ENCODE data around the gene PDE4D. TPM values are rescaled to one million over a fixed set of nuclear protein-coding genes. Genes with fewer than 3 reads are reported as not detected.

Gene PDE4D
- total and polyA plus RNA-seq, 12 donors, result 1.2 to 18.9 (median 2.1) TPM

DNA sequence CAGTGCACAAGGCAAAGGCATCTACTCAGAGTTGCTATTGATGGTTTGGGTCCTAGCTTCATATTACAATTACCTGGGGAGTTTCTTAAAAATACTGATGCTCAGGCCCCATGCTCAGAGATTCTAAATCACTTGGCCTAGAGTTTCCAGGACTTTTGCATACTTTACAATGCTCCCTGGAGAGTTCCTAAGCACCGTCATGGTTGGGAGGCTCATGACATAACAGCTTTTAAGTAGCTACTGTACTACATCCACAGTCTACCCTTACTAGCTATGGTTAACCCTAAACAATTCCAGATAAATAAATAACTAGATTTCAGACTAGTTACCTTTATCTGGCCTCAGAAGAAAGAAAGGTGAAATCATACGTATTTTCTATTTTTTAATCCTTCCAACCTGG is 414.4 kb downstream of the PDE4D start:
- no peaks in the 10 kb centered on the region for H3K27me3 ChIP-seq
- H3K4me3 ChIP-seq, result no peak overlapping the region
- intact Hi-C loops (cut with DNase I), result no loop called here
- H3K9me3 ChIP-seq (replicated peaks in 1 of 3), result no peaks in the 10 kb centered on the region
- no peak for DNase-seq
- H3K27ac ChIP-seq, result no peak overlapping the region
- H3K4me1 ChIP-seq (replicated peaks in 1 of 2), result no peaks in the 10 kb centered on the region
- WGBS, 4 donors, result 33 to 55% (median 43%) methylated on average over 2 of the region's 2 CpGs
- TF ChIP-seq CTCF (IDR thresholded peaks at IDR 0.05) (no peak), POLR2A (IDR thresholded peaks at IDR 0.05) (no peak)
- no peaks in the 10 kb centered on the region for H3K36me3 ChIP-seq (replicated peaks in 1 of 2)

GRCh38 chr5:59474324-59474723 is 419.2 kb downstream of the PDE4D start:
- no peak for DNase-seq
- no peaks in the 10 kb centered on the region for H3K27me3 ChIP-seq
- 58 to 66% (median 63%) methylated on average over 1 of the region's 1 CpG for WGBS, 4 donors
- H3K4me3 ChIP-seq, result no peak overlapping the region
- H3K36me3 ChIP-seq (replicated peaks in 1 of 2), result no peaks in the 10 kb centered on the region
- H3K27ac ChIP-seq, result no peak overlapping the region
- TF ChIP-seq POLR2A (IDR thresholded peaks at IDR 0.05), result no peak
- no peak for TF ChIP-seq CTCF (IDR thresholded peaks at IDR 0.05)
- no peaks in the 10 kb centered on the region for H3K4me1 ChIP-seq (replicated peaks in 1 of 2)
- intact Hi-C loops (cut with DNase I), result no loop called here
- H3K9me3 ChIP-seq (replicated peaks in 1 of 3), result no peaks in the 10 kb centered on the region

DNA sequence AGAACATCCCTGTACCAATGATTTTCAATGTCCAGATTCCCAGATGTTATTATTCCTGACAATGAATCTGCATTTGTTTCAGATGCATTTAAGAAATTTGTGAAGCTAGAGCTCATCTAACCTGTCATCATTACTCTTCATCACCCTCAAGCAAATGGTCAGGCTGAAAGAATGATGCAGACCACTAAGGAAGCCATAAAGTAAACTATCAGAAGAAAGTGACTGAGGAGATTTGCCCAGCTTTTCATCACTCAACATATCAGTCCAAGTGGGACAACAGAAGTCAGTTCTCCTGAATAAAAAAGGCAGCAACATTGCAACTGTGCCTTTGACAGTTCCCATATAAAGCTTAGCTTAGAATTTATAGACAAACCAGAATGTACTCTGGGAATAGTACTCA is 419.9 kb downstream of the PDE4D start:
- Histone ChIP-seq H3K4me3 (no peak overlapping the region), H3K27me3 (no peaks in the 10 kb centered on the region)
- intact Hi-C loops (cut with DNase I), result no loop called here

GRCh38 chr5:59471463-59471862 is 422.1 kb downstream of the PDE4D start:
- H3K4me3 ChIP-seq, result no peak overlapping the region
- intact Hi-C loops (cut with DNase I), result no loop called here
- no peaks in the 10 kb centered on the region for H3K9me3 ChIP-seq (replicated peaks in 1 of 3)
- H3K4me1 ChIP-seq (replicated peaks in 1 of 2), result no peaks in the 10 kb centered on the region
- H3K36me3 ChIP-seq (replicated peaks in 1 of 2), result no peaks in the 10 kb centered on the region
- DNase-seq, result no peak
- TF ChIP-seq POLR2A (IDR thresholded peaks at IDR 0.05) (no peak), CTCF (IDR thresholded peaks at IDR 0.05) (no peak)
- no peaks in the 10 kb centered on the region for H3K27me3 ChIP-seq
- no peak overlapping the region for H3K27ac ChIP-seq
- 17 to 32% (median 23%) methylated on average over 1 of the region's 1 CpG for WGBS, 4 donors

More for the DNA sequence above, 419.9 kb downstream of the PDE4D start:
- H3K4me1 ChIP-seq (replicated peaks in 1 of 2), result no peaks in the 10 kb centered on the region
- no peaks in the 10 kb centered on the region for H3K36me3 ChIP-seq (replicated peaks in 1 of 2)
- TF ChIP-seq POLR2A (IDR thresholded peaks at IDR 0.05) (no peak), CTCF (IDR thresholded peaks at IDR 0.05) (no peak)
- H3K27ac ChIP-seq, result no peak overlapping the region
- no peaks in the 10 kb centered on the region for H3K9me3 ChIP-seq (replicated peaks in 1 of 3)
- DNase-seq, result no peak
